ENCODE measurements around the gene PAGE2B. TPM values are rescaled to one million over a fixed set of nuclear protein-coding genes. Genes with fewer than 3 reads are reported as not detected.

PAGE2B gene
- total RNA-seq, 2 experiments from 2014 or later = 0.68 TPM; not detected in 1

DNA sequence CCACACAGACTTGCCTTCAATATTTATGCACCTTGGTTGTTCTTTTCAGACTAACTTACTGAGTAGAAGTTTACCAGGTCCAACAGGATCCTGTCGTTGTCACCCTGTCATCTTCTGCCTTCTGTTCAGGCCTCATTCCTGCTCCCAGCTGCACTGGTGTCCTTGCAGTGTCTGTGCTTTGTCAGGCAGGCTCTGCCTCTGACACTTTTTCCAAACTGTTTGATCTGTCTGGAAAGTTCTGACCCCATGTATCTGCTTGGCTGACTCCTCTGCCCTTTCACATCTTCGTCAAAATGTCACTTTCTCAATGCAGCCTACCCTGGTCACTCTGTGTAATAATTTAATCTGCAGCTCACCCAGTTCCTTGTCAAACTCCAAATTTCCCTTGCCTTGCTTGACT is 23.9 kb downstream of the PAGE2B start:
- H3K4me1 Mint-ChIP-seq (ENCODE audit: low read depth) = no peaks in the 10 kb centered on the region
- H3K4me3 Mint-ChIP-seq = no peak overlapping the region
- TF ChIP-seq, protein P1, sequence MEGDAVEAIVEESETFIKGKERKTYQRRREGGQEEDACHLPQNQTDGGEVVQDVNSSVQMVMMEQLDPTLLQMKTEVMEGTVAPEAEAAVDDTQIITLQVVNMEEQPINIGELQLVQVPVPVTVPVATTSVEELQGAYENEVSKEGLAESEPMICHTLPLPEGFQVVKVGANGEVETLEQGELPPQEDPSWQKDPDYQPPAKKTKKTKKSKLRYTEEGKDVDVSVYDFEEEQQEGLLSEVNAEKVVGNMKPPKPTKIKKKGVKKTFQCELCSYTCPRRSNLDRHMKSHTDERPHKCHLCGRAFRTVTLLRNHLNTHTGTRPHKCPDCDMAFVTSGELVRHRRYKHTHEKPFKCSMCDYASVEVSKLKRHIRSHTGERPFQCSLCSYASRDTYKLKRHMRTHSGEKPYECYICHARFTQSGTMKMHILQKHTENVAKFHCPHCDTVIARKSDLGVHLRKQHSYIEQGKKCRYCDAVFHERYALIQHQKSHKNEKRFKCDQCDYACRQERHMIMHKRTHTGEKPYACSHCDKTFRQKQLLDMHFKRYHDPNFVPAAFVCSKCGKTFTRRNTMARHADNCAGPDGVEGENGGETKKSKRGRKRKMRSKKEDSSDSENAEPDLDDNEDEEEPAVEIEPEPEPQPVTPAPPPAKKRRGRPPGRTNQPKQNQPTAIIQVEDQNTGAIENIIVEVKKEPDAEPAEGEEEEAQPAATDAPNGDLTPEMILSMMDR (IDR thresholded peaks at IDR 0.05) = no peak
- no peak for DNase-seq
- H3K36me3 Mint-ChIP-seq (ENCODE audit: low read depth) = no peaks in the 10 kb centered on the region
- intact Hi-C loops (cut with micrococcal nuclease) = no loop called here
- POLR2A ChIA-PET = no interaction called here
- CTCF ChIA-PET = no interaction called here
- no peak overlapping the region for H3K27ac Mint-ChIP-seq
- H3K9me3 Mint-ChIP-seq = no peaks in the 10 kb centered on the region
- no peak for ATAC-seq
- no peaks in the 10 kb centered on the region for H3K27me3 Mint-ChIP-seq

DNA sequence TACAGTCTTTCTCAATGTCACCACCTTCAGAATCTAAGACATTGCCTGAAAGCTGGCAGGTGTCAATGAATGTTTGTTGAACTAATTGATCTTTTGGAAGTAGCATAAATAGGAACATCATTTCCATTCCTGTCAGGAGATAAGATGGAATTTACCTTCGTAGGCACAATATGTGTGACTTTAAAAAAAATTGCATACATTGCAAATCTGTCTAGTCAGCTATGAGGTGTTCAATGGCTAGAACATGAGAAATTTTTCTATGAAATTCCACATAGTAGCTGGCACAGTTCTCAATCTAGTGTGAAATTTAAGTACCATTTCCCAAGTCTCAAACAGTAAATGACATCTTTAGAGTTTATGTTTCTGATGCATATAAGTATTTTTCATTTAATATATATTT is 24.3 kb downstream of the PAGE2B start:
- ChIA-PET CTCF (no interaction called here), POLR2A (no interaction called here)
- Mint-ChIP-seq H3K27me3 (no peaks in the 10 kb centered on the region), H3K4me3 (no peak overlapping the region), H3K4me1 (ENCODE audit: low read depth) (no peaks in the 10 kb centered on the region), H3K36me3 (ENCODE audit: low read depth) (no peaks in the 10 kb centered on the region), H3K9me3 (no peaks in the 10 kb centered on the region), H3K27ac (no peak overlapping the region)
- ATAC-seq = no peak
- intact Hi-C loops (cut with micrococcal nuclease) = no loop called here
- TF ChIP-seq, protein P1 (IDR thresholded peaks at IDR 0.05) = no peak
- DNase-seq = no peak

DNA sequence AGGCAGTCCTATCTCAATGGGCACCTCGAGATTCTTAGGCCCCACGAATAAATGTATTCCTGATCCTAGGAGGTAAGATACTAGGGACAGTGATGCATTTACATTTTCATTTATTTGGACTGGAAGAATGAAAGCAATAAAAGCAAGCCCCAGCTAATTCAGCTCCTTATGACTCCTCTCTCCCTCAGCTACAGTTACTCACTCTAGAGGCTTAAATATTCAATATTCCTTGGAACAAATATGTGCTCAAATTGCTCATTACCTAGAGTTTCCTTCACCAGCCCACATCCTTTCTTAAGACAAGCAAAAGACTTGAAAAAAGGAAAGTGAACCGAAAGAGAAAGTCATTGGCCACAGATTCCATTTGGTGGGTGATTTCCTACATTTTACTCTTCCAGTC is 27.9 kb downstream of the PAGE2B start:
- Mint-ChIP-seq H3K4me1 (ENCODE audit: low read depth) (no peaks in the 10 kb centered on the region), H3K9me3 (no peaks in the 10 kb centered on the region), H3K36me3 (ENCODE audit: low read depth) (no peaks in the 10 kb centered on the region), H3K4me3 (no peak overlapping the region), H3K27me3 (no peaks in the 10 kb centered on the region), H3K27ac (no peak overlapping the region)
- ChIA-PET POLR2A (no interaction called here), CTCF (no interaction called here)
- DNase-seq (no peak), ATAC-seq (no peak)
- TF ChIP-seq, protein P1 (IDR thresholded peaks at IDR 0.05) = no peak
- intact Hi-C loops (cut with micrococcal nuclease) = no loop called here

DNA sequence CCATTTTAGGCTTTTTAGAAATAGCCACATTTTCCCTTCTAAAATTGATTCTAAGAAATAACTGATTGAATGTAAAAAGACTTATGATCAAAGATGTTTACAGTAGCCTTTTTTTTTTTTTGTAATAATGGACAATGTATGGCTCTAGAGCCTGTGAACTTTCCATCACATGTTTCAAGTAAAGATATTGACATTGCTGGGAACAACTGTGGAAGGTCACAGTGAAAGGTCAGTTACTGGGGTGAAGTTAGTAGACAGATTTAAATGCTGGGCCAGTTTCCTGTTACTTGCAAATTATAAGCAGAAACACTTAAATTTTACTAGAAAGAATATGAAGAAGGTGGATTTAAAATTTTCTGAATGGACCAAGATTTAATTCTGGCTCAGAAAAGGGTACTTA is 32.4 kb downstream of the PAGE2B start:
- TF ChIP-seq, protein P1 (IDR thresholded peaks at IDR 0.05) = no peak
- Mint-ChIP-seq H3K27me3 (no peaks in the 10 kb centered on the region), H3K4me3 (no peak overlapping the region), H3K4me1 (ENCODE audit: low read depth) (no peaks in the 10 kb centered on the region), H3K36me3 (ENCODE audit: low read depth) (no peaks in the 10 kb centered on the region), H3K27ac (no peak overlapping the region), H3K9me3 (no peaks in the 10 kb centered on the region)
- ATAC-seq = no peak
- POLR2A ChIA-PET = no interaction called here
- DNase-seq = no peak
- CTCF ChIA-PET = no interaction called here
- intact Hi-C loops (cut with micrococcal nuclease) = no loop called here

DNA sequence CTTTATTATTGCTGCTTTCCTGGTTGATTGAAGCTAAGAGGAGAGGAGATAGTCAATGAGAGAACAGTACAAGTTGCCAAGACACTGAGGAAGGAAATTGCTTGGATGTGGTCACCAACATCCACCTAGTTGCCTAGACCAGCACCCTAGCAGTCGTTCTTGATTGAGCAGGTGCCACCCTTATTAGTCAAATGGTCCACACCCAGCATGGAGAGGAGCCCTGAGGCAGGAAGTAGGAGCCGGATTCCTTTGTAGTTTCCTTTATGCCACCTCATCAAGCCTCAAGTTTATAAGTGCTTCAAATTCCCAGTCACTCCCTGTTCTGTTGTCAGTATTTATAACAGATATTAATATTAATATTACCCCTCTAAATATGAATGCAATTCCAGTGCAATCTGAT is 33.1 kb downstream of the PAGE2B start:
- intact Hi-C loops (cut with micrococcal nuclease) = no loop called here
- ChIA-PET CTCF (no interaction called here), POLR2A (no interaction called here)
- Mint-ChIP-seq H3K27ac (no peak overlapping the region), H3K9me3 (no peaks in the 10 kb centered on the region), H3K4me1 (ENCODE audit: low read depth) (no peaks in the 10 kb centered on the region), H3K4me3 (no peak overlapping the region), H3K27me3 (no peaks in the 10 kb centered on the region), H3K36me3 (ENCODE audit: low read depth) (no peaks in the 10 kb centered on the region)
- TF ChIP-seq, protein P1 (IDR thresholded peaks at IDR 0.05) = no peak
- ATAC-seq (no peak), DNase-seq (no peak)
